ENCODE results near the gene STK38L. TPM values are rescaled to one million over a fixed set of nuclear protein-coding genes. Genes with fewer than 3 reads are reported as not detected.
"Not testable (repeated sequence)": the region's sequence is repeated elsewhere in the genome, so short reads cannot be mapped to it uniquely, and the experiment has no call there.

Gene STK38L
- total RNA-seq, 2 donors from 2014 or later, result 13.3 to 18.7 TPM

- ATAC-seq, result no peak
- Mint-ChIP-seq H3K27ac (no peak overlapping the region), H3K36me3 (ENCODE audit: low read depth) (no peaks in the 10 kb centered on the region)
These were observed 30.0 kb upstream of the STK38L start for GRCh38 chr12:27213830-27214787.

GRCh38 chr12:27217590-27217989 is 26.5 kb upstream of the STK38L start:
- Mint-ChIP-seq H3K27me3 (no peaks in the 10 kb centered on the region), H3K4me3 (no peak overlapping the region), H3K27ac (no peak overlapping the region), H3K4me1 (no peaks in the 10 kb centered on the region), H3K36me3 (ENCODE audit: low read depth) (peaks cover 3% of the 10 kb centered on the region)
- no peak for ATAC-seq
- H3K9me3 ChIP-seq (ENCODE audit: control insufficient read depth, low read length, poor library complexity, severe bottlenecking), result no peaks in the 10 kb centered on the region
- DNase-seq, result no peak

More at GRCh38 chr12:27213830-27214787, 30.0 kb upstream of the STK38L start:
- Mint-ChIP-seq H3K4me1 (no peaks in the 10 kb centered on the region), H3K4me3 (no peak overlapping the region), H3K27me3 (no peaks in the 10 kb centered on the region)
- no peaks in the 10 kb centered on the region for H3K9me3 ChIP-seq (ENCODE audit: control insufficient read depth, low read length, poor library complexity, severe bottlenecking)
- DNase-seq, result no peak

GRCh38 chr12:27219693-27220054 is 24.4 kb upstream of the STK38L start:
- Mint-ChIP-seq H3K36me3 (ENCODE audit: low read depth) (peaks cover 3% of the 10 kb centered on the region), H3K27me3 (peaks cover 11% of the 10 kb centered on the region), H3K4me1 (no peaks in the 10 kb centered on the region), H3K4me3 (no peak overlapping the region), H3K27ac (no peak overlapping the region)
- no peaks in the 10 kb centered on the region for H3K9me3 ChIP-seq (ENCODE audit: control insufficient read depth, low read length, poor library complexity, severe bottlenecking)
- ATAC-seq (no peak), DNase-seq (no peak)

GRCh38 chr12:27220055-27220987 is 23.8 kb upstream of the STK38L start:
- Mint-ChIP-seq H3K4me3 (no peak overlapping the region), H3K36me3 (ENCODE audit: low read depth) (peaks cover 3% of the 10 kb centered on the region), H3K27me3 (peaks cover 11% of the 10 kb centered on the region), H3K27ac (no peak overlapping the region), H3K4me1 (no peaks in the 10 kb centered on the region)
- no peak for DNase-seq
- no peaks in the 10 kb centered on the region for H3K9me3 ChIP-seq (ENCODE audit: control insufficient read depth, low read length, poor library complexity, severe bottlenecking)
- ATAC-seq, result no peak

- DNase-seq, result no peak
- Mint-ChIP-seq H3K4me1 (no peaks in the 10 kb centered on the region), H3K36me3 (ENCODE audit: low read depth) (peaks cover 3% of the 10 kb centered on the region), H3K27ac (no peak overlapping the region), H3K27me3 (peaks cover 11% of the 10 kb centered on the region), H3K4me3 (no peak overlapping the region)
- no peak for ATAC-seq
- no peaks in the 10 kb centered on the region for H3K9me3 ChIP-seq (ENCODE audit: control insufficient read depth, low read length, poor library complexity, severe bottlenecking)
These were observed 23.1 kb upstream of the STK38L start for GRCh38 chr12:27220988-27221345.

- no peak overlapping the region for H3K4me3 Mint-ChIP-seq
- H3K27me3 Mint-ChIP-seq, result peaks cover 11% of the 10 kb centered on the region
- DNase-seq (no peak), ATAC-seq (no peak)
- no peaks in the 10 kb centered on the region for H3K4me1 Mint-ChIP-seq
- peaks cover 3% of the 10 kb centered on the region for H3K36me3 Mint-ChIP-seq (ENCODE audit: low read depth)
- H3K27ac Mint-ChIP-seq, result no peak overlapping the region
- no peaks in the 10 kb centered on the region for H3K9me3 ChIP-seq (ENCODE audit: control insufficient read depth, low read length, poor library complexity, severe bottlenecking)
These were observed 22.3 kb upstream of the STK38L start for GRCh38 chr12:27221625-27222387.

GRCh38 chr12:27226407-27226929 is 17.6 kb upstream of the STK38L start:
- no peaks in the 10 kb centered on the region for H3K4me1 Mint-ChIP-seq
- H3K27me3 Mint-ChIP-seq, result peaks cover 11% of the 10 kb centered on the region
- no peak overlapping the region for H3K4me3 Mint-ChIP-seq
- no peak overlapping the region for H3K27ac Mint-ChIP-seq
- H3K36me3 Mint-ChIP-seq (ENCODE audit: low read depth), result no peaks in the 10 kb centered on the region
- ATAC-seq (no peak), DNase-seq (no peak)
- H3K9me3 ChIP-seq (ENCODE audit: control insufficient read depth, low read length, poor library complexity, severe bottlenecking), result no peaks in the 10 kb centered on the region

GRCh38 chr12:27229367-27229766 is 14.7 kb upstream of the STK38L start:
- no peak overlapping the region for H3K27ac Mint-ChIP-seq
- H3K4me3 Mint-ChIP-seq, result no peak overlapping the region
- no peak for ATAC-seq
- DNase-seq, result no peak
- no peaks in the 10 kb centered on the region for H3K36me3 Mint-ChIP-seq (ENCODE audit: low read depth)
- H3K27me3 Mint-ChIP-seq, result no peaks in the 10 kb centered on the region
- H3K4me1 Mint-ChIP-seq, result no peaks in the 10 kb centered on the region
- no peaks in the 10 kb centered on the region for H3K9me3 ChIP-seq (ENCODE audit: control insufficient read depth, low read length, poor library complexity, severe bottlenecking)

- not testable (repeated sequence) for H3K27ac Mint-ChIP-seq; H3K4me1 Mint-ChIP-seq; H3K36me3 Mint-ChIP-seq (ENCODE audit: low read depth)
These were observed 12.7 kb upstream of the STK38L start for GRCh38 chr12:27231374-27231773.

GRCh38 chr12:27233814-27234213 is 10.3 kb upstream of the STK38L start:
- Mint-ChIP-seq H3K27ac (no peak overlapping the region), H3K4me1 (peaks cover 9% of the 10 kb centered on the region), H3K27me3 (no peaks in the 10 kb centered on the region), H3K36me3 (ENCODE audit: low read depth) (no peaks in the 10 kb centered on the region), H3K4me3 (no peak overlapping the region)
- DNase-seq (no peak), ATAC-seq (no peak)
- H3K9me3 ChIP-seq (ENCODE audit: control insufficient read depth, low read length, poor library complexity, severe bottlenecking), result no peaks in the 10 kb centered on the region

More at GRCh38 chr12:27231374-27231773, 12.7 kb upstream of the STK38L start:
- not testable (repeated sequence) for DNase-seq; ATAC-seq; H3K27me3 Mint-ChIP-seq; H3K9me3 ChIP-seq (ENCODE audit: control insufficient read depth, low read length, poor library complexity, severe bottlenecking); H3K4me3 Mint-ChIP-seq

GRCh38 chr12:27236498-27236897 is 7.6 kb upstream of the STK38L start:
- Mint-ChIP-seq H3K4me3 (no peak overlapping the region), H3K27me3 (no peaks in the 10 kb centered on the region), H3K4me1 (peaks cover 17% of the 10 kb centered on the region), H3K27ac (peak overlapping the region; percentile 70), H3K36me3 (ENCODE audit: low read depth) (no peaks in the 10 kb centered on the region)
- DNase-seq (no peak), ATAC-seq (no peak)
- no peaks in the 10 kb centered on the region for H3K9me3 ChIP-seq (ENCODE audit: control insufficient read depth, low read length, poor library complexity, severe bottlenecking)

- peak overlapping the region; percentile 70 for H3K27ac Mint-ChIP-seq
- peaks cover 17% of the 10 kb centered on the region for H3K4me1 Mint-ChIP-seq
- peak; percentile 81 for ATAC-seq
- no peaks in the 10 kb centered on the region for H3K9me3 ChIP-seq (ENCODE audit: control insufficient read depth, low read length, poor library complexity, severe bottlenecking)
- peak overlapping the region; percentile 5 for H3K4me3 Mint-ChIP-seq
- no peaks in the 10 kb centered on the region for H3K27me3 Mint-ChIP-seq
- H3K36me3 Mint-ChIP-seq (ENCODE audit: low read depth), result no peaks in the 10 kb centered on the region
- DNase-seq, result no peak
These were observed 6.0 kb upstream of the STK38L start for GRCh38 chr12:27237790-27238771.
